ENCODE measurements around the gene KPTN. TPM values are rescaled to one million over a fixed set of nuclear protein-coding genes. Genes with fewer than 3 reads are reported as not detected.
A peak's percentile ranks its signal among the peaks of the same experiment; 100 is the strongest.

Gene KPTN
- total and polyA plus RNA-seq, 2 of the 8 experiments (the other 6 are each of a cell fraction or from before 2014, with no cell fraction given): 23.6 to 31.3 TPM

GRCh38 chr19:47430041-47430802 is 53.8 kb downstream of the KPTN start (continued):
- TF ChIP-seq, protein P1, sequence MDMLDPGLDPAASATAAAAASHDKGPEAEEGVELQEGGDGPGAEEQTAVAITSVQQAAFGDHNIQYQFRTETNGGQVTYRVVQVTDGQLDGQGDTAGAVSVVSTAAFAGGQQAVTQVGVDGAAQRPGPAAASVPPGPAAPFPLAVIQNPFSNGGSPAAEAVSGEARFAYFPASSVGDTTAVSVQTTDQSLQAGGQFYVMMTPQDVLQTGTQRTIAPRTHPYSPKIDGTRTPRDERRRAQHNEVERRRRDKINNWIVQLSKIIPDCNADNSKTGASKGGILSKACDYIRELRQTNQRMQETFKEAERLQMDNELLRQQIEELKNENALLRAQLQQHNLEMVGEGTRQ (IDR thresholded peaks at IDR 0.05; ENCODE audit: low read length): 0 out of 2 replicates have a peak, but pooled peaks have one; percentile 33
- TF ChIP-seq RAD21 (IDR thresholded peaks at IDR 0.05 in 1 of 2, conservative IDR thresholded peaks at IDR 0.05 in 1 of 2; ENCODE audit: low read depth in 2 of 2, low read length in 2 of 2): no peak; a peak in 2 of 4 replicates
- TF ChIP-seq ASH2L (IDR thresholded peaks at IDR 0.05; ENCODE audit: low read length): peak; percentile 39
- no peak for TF ChIP-seq BRCA1 (IDR thresholded peaks at IDR 0.05; ENCODE audit: low read depth, low read length)
- no peak for TF ChIP-seq EZH2 (IDR thresholded peaks at IDR 0.05; ENCODE audit: low read depth, low read length, severe bottlenecking)
- TF ChIP-seq CHD7 (IDR thresholded peaks at IDR 0.05; ENCODE audit: insufficient replicate concordance, low read length): no peak
- peak in 1 of 2 experiments; percentile 2; a peak in 1 of 4 replicates for TF ChIP-seq SIN3A (conservative IDR thresholded peaks at IDR 0.05 in 1 of 2, IDR thresholded peaks at IDR 0.05 in 1 of 2; ENCODE audit: low read depth in 1 of 2, low read length in 2 of 2)

Data from H1 (cell line).